HG03520 (cell line): Measurements from ENCODE around the gene APP.

ENCODE experiments used
- ATAC-seq: cut with Tn5 transposase; IDR thresholded peaks from one replicate; pipeline ENCODE4 v1.9.1; 2021; ENCODE audit warnings: mild to moderate bottlenecking, moderate library complexity; ENCODE audit not compliant: unreplicated experiment

APP gene

GRCh38 chr21:26170471-26171257, at the start of gene APP:
Gene APP (minus strand): TSS chr21:26170770. CDS start chr21:26170620, 150 bp downstream.
- ATAC-seq, result peak; percentile 67

- no peak for ATAC-seq
Observed at GRCh38 chr21:26212220-26212619, 41.6 kb upstream of the APP start.

GRCh38 chr21:26210614-26211013, 40.0 kb upstream of the APP start:
- ATAC-seq, result no peak

GRCh38 chr21:26207021-26207420, 36.5 kb upstream of the APP start:
- no peak for ATAC-seq

GRCh38 chr21:26199456-26199855, 28.9 kb upstream of the APP start:
- no peak for ATAC-seq

GRCh38 chr21:26195708-26196107, 25.1 kb upstream of the APP start:
- no peak for ATAC-seq

- no peak for ATAC-seq
Observed at GRCh38 chr21:26194811-26195251, 24.3 kb upstream of the APP start.

GRCh38 chr21:26194326-26194725, 23.8 kb upstream of the APP start:
- no peak for ATAC-seq

- no peak for ATAC-seq
Observed at GRCh38 chr21:26191609-26192008, 21.0 kb upstream of the APP start.

- ATAC-seq, result no peak
Observed at GRCh38 chr21:26188422-26188821, 17.9 kb upstream of the APP start.

GRCh38 chr21:26185446-26185845, 14.9 kb upstream of the APP start:
- ATAC-seq, result no peak

- no peak for ATAC-seq
Observed at GRCh38 chr21:26185021-26185420, 14.5 kb upstream of the APP start.

- no peak for ATAC-seq
Observed at GRCh38 chr21:26179501-26179900, 8.9 kb upstream of the APP start.

GRCh38 chr21:26177746-26178426, 7.3 kb upstream of the APP start:
- peak; percentile 50 for ATAC-seq

- no peak for ATAC-seq
Observed at GRCh38 chr21:26177187-26177586, 6.6 kb upstream of the APP start.

- no peak for ATAC-seq
Observed at GRCh38 chr21:26171258-26172100, 909 bp upstream of the APP start.

- ATAC-seq, result peak; percentile 31
Observed at GRCh38 chr21:26169611-26170470, 729 bp downstream of the APP start.

GRCh38 chr21:26169061-26169610, 1.4 kb downstream of the APP start:
- peak; percentile 60 for ATAC-seq

- ATAC-seq, result no peak
Observed at GRCh38 chr21:26168371-26168770, 2.2 kb downstream of the APP start.

- no peak for ATAC-seq
Observed at GRCh38 chr21:26167593-26167992, 3.0 kb downstream of the APP start.
